Stimulated activated CD8-positive, alpha-beta memory T cell treated with anti-CD3 and anti-CD28 coated beads, Interleukin-4, amount 100 ng/mL, for 1 hour (primary cell): ENCODE results near the gene MEGF11.

Experiments used
- DNase-seq, 2 donors: peaks; one replicate each; pipeline ENCODE4 v3.0.0-alpha.2; 2020; ENCODE audit warnings: low read depth in 2 of 2, low spot score in 1 of 2

The MEGF11 gene

DNA sequence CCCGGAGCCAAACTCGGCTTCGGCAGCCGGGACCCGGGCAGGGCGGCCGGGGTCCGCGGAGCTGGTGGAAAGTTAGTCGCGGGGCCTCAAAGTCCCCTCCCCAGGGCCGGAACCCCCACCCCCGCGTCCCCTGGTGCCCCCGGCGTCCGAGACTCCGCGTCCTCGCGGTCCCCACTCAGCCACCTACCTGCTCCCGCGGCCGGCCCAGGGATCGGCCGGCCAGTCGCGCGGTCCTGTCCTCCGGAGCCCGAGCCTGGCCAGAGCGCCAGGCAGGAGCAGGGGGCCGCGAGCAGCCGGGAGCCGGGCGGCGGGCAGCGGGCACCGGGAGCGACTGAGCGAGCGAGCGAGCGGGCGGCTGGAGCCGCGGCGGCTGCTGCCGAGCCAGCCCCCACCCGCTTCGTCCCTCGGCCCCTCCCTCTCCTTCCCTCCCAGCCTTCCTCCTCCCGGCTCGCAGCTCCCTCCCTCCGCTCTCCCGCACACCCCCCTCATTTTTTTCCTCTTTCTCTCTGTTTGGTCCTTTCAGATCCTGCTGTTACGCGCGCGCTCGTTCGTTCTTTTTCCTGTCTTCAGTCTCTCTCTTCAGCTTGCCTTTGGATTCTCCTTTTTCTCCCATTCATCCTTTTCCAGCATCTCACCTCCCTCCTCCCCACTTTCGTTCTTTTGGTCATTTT, at the start of gene MEGF11:
Gene MEGF11 (minus strand): TSS at position 333 of the 671 bp plus-strand sequence. CDS start 125,347 bp downstream, outside the sequence.
- no peak for DNase-seq

DNA sequence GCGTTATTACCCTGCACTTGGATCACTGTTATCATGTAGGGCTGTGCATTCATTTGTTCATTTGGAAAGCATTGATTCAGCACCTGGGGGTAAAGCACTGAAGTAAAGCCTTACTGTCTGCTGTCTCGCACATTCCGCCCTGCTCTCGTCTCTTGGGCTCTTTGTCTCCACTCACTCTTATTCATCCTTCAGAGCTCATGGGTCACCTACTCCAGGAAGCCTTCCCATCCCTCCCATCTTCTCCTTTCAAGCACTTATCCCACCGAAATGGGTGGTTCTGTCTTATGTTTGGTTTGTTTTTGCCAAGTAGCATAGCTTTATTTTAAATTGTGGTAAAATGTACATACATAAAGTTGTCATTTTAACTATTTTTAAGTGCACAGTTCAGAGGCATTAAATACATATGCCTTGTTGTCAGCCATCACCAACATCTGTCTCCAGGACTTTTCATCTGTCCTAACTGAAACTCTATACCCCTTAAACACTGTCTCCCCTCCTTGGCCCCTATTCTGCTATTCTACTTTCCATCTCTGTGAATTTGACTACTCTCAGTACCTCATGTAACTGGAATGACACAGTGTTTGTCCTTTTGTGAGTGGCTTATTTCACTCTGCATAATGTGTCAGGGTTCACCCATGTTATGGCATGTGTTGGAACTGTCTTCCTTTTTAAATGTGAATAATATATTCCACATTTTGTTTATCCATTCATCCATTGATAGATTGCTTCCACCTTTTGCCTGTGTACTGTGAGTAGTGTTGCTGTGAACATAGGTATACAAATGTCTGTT, 49.1 kb upstream of the MEGF11 start:
- DNase-seq: no peak

DNA sequence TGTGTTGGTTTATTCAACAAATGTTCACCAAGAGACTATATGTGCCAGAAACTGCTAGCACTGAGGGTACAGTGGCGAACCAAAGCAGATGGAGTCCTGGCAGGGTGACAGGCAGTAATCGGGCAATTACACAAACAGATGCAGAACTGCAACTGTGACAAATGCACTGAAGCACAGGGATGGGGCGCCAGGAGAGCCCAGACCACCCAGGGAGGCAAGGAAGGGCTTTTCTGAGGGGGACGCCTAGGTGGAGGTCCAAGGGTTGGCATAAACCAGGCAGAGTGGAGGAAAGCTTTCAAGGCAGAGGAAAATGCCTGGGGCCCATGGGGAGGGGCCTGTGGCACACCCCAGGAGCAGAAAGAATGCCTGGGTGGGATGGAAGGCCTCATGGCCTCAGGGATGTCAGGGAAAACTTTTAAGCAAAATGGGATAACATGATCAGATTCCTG, 45.3 kb upstream of the MEGF11 start:
- DNase-seq: no peak

DNA sequence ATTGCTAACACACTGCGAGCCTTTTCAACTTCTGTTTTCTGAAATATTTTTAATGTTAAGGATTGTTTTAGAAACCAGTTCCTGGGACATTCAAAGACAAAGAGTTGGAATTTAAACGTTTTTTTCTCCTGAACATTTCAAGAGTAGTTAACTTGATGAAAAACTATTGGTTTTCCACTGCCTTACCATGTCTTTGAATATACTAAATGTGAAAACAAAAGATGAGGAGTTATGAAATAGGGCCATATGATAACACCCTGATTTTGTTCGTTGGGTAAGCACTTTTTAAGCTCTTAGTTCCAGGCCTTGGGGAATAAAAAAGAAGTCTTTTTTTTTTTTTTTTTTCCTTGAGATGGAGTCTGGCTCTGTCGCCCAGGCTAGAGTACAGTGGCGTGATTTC, 42.6 kb upstream of the MEGF11 start:
- DNase-seq: no peak

DNA sequence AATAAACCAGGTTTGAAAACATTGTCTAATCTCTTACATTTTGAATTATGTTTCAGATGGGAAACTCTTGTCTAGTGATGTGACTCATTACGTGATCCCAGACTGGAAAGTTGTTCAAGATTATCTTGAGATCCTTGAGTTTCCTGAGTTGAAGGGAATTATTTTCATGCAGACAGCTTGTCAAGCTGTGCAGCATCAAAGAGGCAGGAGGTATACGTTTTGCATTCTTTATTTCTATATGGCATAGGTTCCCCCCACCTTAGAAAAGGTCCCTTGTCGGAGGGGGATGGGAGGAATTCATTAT, 41.3 kb upstream of the MEGF11 start:
- no peak for DNase-seq

DNA sequence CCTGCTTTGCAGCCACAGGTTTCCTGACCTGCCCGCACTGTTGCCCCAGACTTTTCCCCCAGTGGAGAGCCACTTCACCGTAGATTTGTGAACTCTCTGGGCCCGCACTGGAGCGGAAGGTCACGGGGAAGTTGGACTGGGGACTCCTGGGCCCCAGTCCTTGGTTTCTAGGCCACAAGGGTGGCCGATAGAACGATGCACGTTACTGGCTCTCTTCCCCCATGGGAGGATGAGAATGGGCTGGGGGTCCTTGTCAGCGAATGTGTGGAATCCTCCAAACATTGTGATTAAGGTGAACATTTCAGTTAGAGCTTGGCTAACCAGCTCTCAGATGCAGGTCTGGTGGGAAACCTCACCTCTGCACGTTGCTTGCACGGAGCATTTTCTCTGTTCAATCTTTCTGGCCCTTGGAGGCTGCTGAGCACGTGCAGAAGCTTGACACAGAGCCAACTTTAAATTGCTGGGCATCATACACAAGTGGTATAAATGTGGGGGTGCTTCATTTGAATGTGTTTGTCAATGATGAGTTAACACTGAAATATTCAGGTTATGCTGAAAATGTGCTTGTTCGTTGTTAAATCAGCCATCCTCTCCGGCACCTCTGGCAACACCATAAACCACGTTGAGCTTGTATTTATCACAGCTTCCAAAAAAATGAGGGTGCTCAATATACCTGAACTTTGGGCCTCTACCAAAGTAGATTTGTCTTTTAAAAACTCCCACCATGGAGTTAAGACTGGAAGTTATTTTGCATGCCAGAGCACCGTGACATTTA, 40.8 kb upstream of the MEGF11 start:
- DNase-seq: no peak

DNA sequence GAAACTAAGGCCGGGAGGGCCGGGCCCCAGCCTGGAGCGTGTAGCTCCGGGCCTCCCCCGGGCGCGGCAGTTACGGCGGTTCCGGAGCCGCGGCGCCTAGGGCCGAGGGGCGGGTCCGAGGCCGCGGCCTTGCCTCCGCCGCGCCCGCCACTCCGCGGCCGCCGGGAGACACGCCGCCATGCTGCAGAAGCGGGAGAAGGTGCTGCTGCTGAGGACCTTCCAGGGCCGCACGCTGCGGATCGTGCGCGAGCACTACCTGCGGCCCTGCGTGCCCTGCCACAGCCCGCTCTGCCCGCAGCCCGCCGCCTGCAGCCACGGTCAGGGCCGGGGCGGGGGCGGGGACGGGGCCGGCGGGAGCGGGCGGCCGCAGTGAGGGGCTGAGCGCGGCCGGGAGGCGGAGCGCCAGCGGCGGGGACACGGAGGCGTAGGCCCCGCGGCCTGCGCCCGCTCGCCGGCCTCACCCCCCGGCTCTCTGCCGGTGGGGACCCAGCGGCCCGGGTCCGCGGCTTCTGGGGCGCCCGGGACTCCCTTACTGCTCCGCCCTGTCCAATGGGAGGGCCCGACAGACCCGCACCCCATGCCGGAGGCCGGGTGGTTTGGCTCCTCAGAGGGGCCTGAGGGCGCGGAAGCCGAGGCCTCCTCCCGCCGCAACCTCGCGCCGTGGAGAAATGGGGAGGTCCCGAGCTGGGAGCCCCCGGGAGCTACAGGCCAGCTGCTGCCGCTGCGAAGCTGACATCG, 40.0 kb upstream of the MEGF11 start, which contains the start of gene DIS3L:
Gene DIS3L (plus strand): TSS at position 150 of the 738 bp plus-strand sequence. CDS start 29 bp downstream, at position 179.
- DNase-seq: peak; percentile 19 to 32

DNA sequence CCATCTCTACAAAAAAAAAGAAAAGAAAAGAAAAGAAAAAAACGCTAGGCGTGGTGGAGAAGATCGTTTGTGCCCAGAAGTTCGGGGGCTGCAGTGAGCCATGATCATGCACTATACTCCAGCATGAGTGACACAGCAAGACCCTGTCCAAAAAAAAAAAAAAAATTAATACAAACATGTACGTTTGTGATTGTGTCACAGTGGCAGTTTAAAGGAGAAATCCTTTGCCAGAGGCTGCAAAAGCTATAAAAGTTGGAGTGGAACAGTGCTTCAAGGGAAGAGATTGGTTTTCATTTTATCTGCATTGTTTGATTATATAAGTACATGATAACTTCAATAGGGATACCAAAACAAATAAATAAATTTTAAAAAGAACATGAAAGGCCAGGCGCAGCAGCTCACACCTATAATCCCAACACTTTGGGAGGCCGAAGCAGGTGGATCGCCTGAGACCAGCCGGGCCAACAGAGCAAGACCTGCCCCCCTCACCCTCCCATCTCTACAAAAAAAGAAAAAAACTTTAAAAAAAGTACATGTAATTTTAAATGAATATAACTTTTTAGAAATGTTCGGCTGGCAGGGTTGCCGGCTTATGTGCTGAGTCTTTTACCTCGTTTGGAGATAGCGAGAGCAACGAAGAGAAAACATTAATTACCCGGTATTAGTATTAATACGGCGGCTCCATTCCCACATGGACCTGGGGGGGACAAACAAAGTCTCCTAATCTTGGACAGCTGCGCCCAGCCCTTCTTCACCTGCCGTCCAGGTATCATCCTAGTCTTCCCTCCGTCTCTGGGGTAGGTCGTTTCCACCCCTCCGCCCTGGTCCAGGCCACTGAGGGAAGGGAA, 39.2 kb upstream of the MEGF11 start:
- DNase-seq: no peak

DNA sequence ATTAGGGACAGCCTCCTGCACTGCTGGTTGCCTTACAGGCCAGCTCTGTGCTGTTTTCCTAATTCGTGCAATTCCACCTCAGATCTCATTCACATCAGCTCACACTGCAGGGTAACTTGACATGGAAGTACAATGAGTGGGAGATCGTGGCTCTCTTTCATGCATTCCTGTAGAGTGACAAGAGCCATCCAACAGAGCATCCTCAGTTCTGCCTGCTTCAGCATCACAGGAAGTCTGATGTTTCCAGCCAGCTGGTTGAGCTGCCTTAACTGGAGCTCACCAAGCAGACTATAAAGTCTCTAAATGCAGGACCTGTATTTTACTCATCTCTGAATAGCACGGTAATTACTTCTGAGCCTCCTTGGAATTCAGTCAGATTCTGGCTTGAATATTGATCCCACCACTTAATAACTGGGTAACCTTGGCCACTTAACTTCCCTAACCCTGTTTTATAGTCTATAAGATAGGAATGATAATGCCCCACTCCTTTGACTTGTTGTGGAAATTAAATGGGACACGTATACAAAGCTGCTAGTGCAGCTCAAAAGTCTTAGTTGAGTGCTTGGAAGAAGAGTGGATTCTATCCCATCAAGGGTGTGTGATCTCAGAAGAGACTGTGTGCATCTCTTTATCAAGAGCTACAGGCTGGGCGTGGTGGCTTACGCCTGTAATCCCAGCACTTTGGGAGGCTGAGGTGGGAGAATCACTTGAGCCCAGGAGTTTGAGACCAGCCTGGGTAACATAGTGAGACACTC, 38.4 kb upstream of the MEGF11 start:
- no peak for DNase-seq

DNA sequence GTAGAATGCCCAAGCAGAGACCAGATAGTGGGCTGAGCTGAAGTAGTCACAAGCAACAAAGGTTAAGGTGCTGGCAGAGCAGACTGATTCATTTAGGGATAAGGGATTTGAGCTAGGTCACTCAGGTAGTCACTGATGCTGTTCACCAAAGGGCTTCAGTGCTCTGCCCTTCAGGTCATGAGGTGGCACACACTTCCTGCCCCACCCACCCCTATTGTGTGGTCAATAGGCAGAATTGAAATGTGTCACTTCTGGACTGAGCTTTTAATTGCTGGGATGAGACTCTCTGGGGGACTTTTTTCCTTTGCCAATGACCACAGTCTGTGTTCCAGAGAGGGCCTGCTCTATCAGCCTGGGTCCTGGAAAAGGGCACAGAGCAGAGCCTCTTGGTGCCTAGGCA, 37.0 kb upstream of the MEGF11 start:
- no peak for DNase-seq

DNA sequence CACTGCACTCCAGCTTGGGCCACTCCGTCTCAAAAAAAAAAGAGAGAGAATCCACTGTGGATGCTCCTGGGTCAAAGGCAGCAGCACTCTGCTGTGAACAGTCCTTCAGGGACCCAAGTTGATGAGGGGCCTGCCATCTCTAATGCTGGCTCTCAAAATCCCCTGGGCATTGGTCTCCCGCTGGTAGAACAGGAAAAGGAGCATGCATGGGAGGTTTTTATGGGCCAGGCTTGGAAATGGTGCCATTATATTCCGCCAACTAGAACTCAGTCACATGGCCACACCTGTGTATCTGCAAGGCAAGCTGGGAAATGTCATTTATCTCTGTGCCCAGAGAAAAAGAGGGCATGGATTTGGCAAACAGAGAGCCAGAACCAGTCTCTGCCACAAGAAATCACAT, 36.5 kb upstream of the MEGF11 start:
- DNase-seq: no peak

DNA sequence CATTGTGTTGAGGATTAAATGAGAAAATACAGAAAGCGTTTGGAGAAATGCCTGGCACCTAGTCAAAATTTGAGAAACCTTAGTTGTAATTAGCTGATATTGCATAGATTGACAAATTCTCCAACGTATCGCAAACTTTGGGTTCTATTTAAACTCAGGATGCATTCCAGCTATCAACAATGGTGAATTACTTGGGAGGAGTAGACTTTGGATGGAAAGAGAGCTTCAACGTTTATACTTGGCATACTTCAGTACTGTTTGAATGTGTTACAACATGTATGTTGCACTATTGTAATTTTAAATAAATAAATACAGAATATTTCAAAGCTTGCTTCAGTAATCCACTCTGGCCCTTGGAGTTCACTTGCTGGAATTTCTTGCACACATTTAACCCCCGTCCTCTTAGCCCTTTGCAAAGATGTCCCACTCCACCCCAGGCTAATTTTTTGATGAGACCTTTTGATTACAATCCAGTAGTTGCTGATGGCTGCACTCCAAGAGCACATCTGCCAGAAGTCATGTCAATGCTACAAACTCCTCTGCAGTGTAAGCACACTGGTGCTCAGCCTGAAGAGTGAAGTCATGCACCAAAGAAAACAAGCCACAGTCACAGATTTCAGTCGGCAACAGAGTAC, 35.1 kb upstream of the MEGF11 start:
- no peak for DNase-seq

DNA sequence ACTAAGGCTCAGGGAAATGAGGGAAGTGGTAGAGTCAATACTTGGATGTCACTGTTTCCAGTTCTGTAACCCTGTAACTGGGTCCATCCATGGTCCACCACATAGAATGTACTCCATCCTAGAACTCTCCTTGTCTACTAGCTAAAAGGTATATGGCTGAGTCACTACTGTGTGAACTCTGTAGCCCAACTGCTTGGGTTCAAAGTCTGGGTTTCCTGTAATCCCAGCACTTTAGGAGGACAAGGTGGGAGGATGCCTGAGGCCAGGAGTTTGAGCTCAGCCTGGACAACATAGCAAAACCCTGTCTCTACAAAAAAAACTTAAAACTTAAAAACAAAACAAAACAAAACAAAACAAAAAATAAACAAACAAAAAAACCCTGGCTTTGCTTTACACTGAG, 34.5 kb upstream of the MEGF11 start:
- no peak for DNase-seq

DNA sequence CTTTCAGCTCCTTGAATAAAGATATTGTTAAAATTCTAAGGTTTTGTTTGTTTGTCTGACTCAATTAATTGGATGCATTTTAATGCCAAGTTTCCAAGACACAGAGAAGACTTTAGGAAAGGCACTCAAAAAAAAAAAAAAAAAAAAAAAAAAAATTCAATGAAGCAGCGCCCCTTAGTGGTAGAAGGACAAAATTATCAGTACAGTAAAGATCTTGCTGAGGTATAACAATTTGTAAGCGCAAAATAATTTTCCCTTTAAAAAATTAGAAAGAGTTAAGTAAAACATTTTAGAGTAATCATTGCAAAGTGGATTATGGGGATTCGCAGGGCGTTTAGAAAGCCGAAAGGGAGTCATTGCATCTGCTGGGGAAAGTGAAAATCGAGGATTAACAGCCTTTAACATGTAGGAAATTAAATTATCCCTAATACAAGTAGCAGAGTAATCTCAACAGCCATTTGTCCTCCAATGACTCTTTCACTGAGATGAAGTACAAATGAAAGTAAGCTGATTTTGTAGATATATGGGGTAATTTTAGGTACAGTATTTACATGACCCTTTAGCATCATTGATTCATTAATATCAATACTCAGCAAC, 34.0 kb upstream of the MEGF11 start:
- no peak for DNase-seq

DNA sequence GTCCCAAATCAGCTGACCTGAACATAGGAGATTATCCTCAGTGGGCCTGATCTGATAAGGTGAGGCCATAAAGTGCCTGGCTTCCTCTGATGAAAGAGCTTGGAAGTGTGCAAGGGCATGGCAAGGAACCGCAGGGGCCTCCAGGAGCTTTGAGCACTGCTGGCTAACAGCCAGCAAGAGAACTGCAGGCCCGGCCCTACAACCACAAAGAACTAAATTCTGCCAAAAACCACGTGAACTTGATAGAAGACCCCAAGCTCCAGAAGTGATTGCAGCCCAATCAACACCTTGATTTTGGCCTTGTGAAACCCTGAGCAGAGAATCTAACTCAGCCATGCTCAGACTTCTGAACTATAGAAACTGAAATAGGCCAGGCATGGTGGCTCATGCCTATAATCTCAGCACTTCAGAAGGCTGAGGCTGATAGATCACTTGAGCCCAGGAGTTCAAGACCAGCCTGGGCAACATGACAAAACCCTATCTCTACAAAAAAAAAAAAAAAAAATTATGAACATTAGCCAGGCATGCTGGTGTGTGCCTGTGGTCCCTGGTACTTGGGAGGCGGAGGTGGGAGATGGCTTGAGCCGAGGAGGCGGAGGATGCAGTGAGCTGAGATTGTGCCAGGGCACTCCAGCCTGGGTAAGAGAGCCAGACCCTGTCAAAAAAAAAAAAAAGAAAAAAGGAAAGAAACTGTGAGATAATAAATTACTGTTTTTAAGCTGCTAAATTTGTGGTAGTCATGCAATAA, 32.2 kb upstream of the MEGF11 start:
- no peak for DNase-seq

DNA sequence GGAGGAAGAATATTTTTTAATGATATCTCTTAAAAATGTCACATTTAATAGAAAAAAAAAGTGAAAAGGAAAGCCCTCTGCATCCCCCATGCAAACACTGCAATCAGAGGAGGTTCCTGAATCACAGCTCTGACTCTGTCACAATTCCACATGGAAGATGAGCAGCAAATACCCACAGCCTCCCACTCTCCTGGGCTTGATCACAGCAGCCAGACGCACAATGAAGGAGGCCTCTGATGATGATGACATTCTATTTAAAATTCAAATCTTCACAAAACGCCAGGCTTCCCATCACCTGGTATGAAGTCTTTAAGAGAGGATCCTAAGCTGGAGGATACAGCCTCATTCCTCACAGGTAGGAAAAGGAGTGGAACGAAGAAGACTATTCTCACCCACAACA, 30.7 kb upstream of the MEGF11 start:
- no peak for DNase-seq

DNA sequence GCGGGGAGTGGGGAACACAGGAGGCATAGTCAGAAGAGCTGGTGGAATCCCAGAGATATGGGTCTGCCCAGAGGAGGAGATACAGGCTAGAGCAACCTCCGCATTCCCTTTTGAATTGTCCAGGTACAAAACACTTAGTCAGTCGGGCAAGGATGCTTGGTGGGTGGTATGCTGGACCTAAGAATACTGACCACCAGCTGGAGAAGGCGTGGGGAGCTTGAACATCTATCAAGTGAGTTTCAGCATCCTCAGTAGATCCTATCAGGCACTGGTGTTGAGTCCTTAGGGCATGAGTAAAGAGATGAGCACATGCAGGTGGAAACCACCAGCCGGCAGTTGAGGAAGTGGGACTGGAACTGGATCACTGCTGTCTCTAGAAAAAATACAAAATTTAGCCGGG, 25.1 kb upstream of the MEGF11 start:
- DNase-seq: no peak

DNA sequence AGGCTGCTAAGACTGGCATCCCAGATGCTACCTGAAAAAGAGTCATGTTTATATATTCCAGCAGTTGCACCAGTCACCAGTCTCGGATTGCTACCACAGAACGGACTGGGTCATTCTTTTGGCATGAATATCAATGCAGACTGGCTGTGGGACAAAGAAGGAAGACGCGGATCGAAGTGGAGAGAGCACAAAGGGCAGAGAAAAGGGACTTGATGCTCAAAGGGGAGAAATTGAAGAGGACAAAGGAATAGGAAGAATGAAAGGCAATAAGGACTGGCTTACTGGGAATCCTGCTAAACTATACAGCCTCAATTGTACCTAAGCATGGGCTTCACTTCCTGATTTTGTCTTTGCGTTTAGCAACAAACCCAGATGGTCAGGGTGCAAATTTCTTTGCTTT, 24.5 kb upstream of the MEGF11 start:
- no peak for DNase-seq
